ENCODE measurements around the gene TSTD1.
"Not testable (repeated sequence)": the region's sequence is repeated elsewhere in the genome, so short reads cannot be mapped to it uniquely, and the experiment has no call there.

Gene TSTD1

GRCh38 chr1:161068306-161069234 lies 29.8 kb upstream of the TSTD1 start:
- peak; percentile 67 for DNase-seq (ENCODE audit: low read depth)

GRCh38 chr1:161066694-161067093 lies 27.9 kb upstream of the TSTD1 start:
- no peak for DNase-seq (ENCODE audit: low read depth)

GRCh38 chr1:161065681-161066080 lies 26.9 kb upstream of the TSTD1 start:
- not testable (repeated sequence) for DNase-seq (ENCODE audit: low read depth)

- not testable (repeated sequence) for DNase-seq (ENCODE audit: low read depth)
Measured at GRCh38 chr1:161063936-161064335, 25.2 kb upstream of the TSTD1 start.

- no peak for DNase-seq (ENCODE audit: low read depth)
Measured at GRCh38 chr1:161061419-161061818, 22.7 kb upstream of the TSTD1 start.

GRCh38 chr1:161059293-161059692 lies 20.5 kb upstream of the TSTD1 start:
- DNase-seq (ENCODE audit: low read depth) = no peak

GRCh38 chr1:161054805-161055204 lies 16.0 kb upstream of the TSTD1 start:
- no peak for DNase-seq (ENCODE audit: low read depth)

GRCh38 chr1:161054232-161054631 lies 15.5 kb upstream of the TSTD1 start:
- no peak for DNase-seq (ENCODE audit: low read depth)

GRCh38 chr1:161052899-161053298 lies 14.1 kb upstream of the TSTD1 start:
- DNase-seq (ENCODE audit: low read depth) = no peak

- DNase-seq (ENCODE audit: low read depth) = no peak
Measured at GRCh38 chr1:161051219-161051618, 12.5 kb upstream of the TSTD1 start.

- no peak for DNase-seq (ENCODE audit: low read depth)
Measured at GRCh38 chr1:161048949-161049722, 10.4 kb upstream of the TSTD1 start.

- DNase-seq (ENCODE audit: low read depth) = no peak
Measured at GRCh38 chr1:161047436-161048420, 9.0 kb upstream of the TSTD1 start.

- no peak for DNase-seq (ENCODE audit: low read depth)
Measured at GRCh38 chr1:161046605-161047228, 8.0 kb upstream of the TSTD1 start.

GRCh38 chr1:161045736-161046604 lies 7.2 kb upstream of the TSTD1 start, which contains the start of gene USF1:
USF1 (minus strand) TSS chr1:161045977; CDS start chr1:161043275, 2,702 bp downstream.
- DNase-seq (ENCODE audit: low read depth) = peak; percentile 83

- DNase-seq (ENCODE audit: low read depth) = no peak
Measured at GRCh38 chr1:161044908-161045735, 6.4 kb upstream of the TSTD1 start.

GRCh38 chr1:161044535-161044907 lies 5.8 kb upstream of the TSTD1 start:
- no peak for DNase-seq (ENCODE audit: low read depth)

- DNase-seq (ENCODE audit: low read depth) = no peak
Measured at GRCh38 chr1:161039546-161039945, 782 bp upstream of the TSTD1 start.

GRCh38 chr1:161039154-161039545 lies 386 bp upstream of the TSTD1 start:
- DNase-seq (ENCODE audit: low read depth) = no peak

Measured in stimulated activated CD8-positive, alpha-beta memory T cell treated with anti-CD3 and anti-CD28 coated beads, Interleukin-15, amount 100 ng/mL, for 1 hour (primary cell).